DOHH2 (cell line): Measurements from ENCODE around the gene USP20.

Experiments used
- H3F3A ChIP-seq: fragments of 200-600 bp; sonication (generic), shearing (Covaris generic); 2 replicates; pipeline ENCODE4 v1.6.0; 2016; ENCODE audit warnings: antibody characterized with exemption, mild to moderate bottlenecking; ENCODE audit not compliant: control insufficient read depth, insufficient read depth
- H3K27ac ChIP-seq: fragments of 200-600 bp; sonication (generic); 2 replicates; pipeline ENCODE4 v1.5.1; 2014; ENCODE audit warnings: low read depth, mild to moderate bottlenecking, low read length, moderate library complexity
- H3K27me3 ChIP-seq: fragments of 200-600 bp; sonication (generic); 2 replicates; pipeline ENCODE4 v1.6.1; 2014; ENCODE audit warnings: mild to moderate bottlenecking, low read length, mixed read lengths; ENCODE audit not compliant: control insufficient read depth
- H3K36me3 ChIP-seq: fragments of 200-600 bp; sonication (generic); 2 replicates; pipeline ENCODE4 v1.6.1; 2014; ENCODE audit warnings: mild to moderate bottlenecking, low read length, moderate library complexity, mixed read lengths; ENCODE audit not compliant: control insufficient read depth
- H3K4me1 ChIP-seq: fragments of 200-600 bp; sonication (generic); 2 replicates; pipeline ENCODE4 v1.6.1; 2014; ENCODE audit warnings: mild to moderate bottlenecking, low read length, mixed read lengths; ENCODE audit not compliant: control insufficient read depth
- H3K4me2 ChIP-seq: fragments of 200-600 bp; sonication (generic); 2 replicates; pipeline ENCODE4 v1.6.0; 2014; ENCODE audit warnings: mild to moderate bottlenecking, low read length, moderate library complexity
- H3K4me3 ChIP-seq: fragments of 200-600 bp; sonication (generic); 2 replicates; pipeline ENCODE4 v1.5.1; 2014; ENCODE audit warnings: mild to moderate bottlenecking, low read length, mixed read lengths
- H3K79me2 ChIP-seq: fragments of 200-600 bp; sonication (generic); 2 replicates; pipeline ENCODE4 v1.6.1; 2014; ENCODE audit warnings: mild to moderate bottlenecking, low read length, mixed read lengths; ENCODE audit not compliant: control insufficient read depth
- H3K9me2 ChIP-seq: fragments of 200-600 bp; sonication (generic); replicated peaks from 2 replicates; pipeline ENCODE4 v1.6.1; 2014; ENCODE audit warnings: mild to moderate bottlenecking, low read length, mixed read lengths; ENCODE audit not compliant: control insufficient read depth
- H3K9me3 ChIP-seq: fragments of 200-600 bp; sonication (generic); 2 replicates; pipeline ENCODE4 v1.6.1; 2014; ENCODE audit warnings: antibody characterized with exemption, low read length, mixed read lengths; ENCODE audit not compliant: control insufficient read depth, insufficient read depth
- H4K20me1 ChIP-seq: fragments of 200-600 bp; sonication (generic); 2 replicates; pipeline ENCODE4 v1.6.0; 2014; ENCODE audit warnings: low read depth, mild to moderate bottlenecking, antibody characterized with exemption, low read length, moderate library complexity; ENCODE audit not compliant: control insufficient read depth, insufficient read depth
- EZH2phosphoT487 ChIP-seq: fragments of 200-600 bp; sonication (generic); IDR thresholded peaks from 2 replicates; pipeline ENCODE4 v1.6.1; 2017; ENCODE audit warnings: borderline replicate concordance, mild to moderate bottlenecking, antibody characterized with exemption, low read length, moderate library complexity, mixed read lengths
- TF ChIP-seq, protein P1 (sequence below): fragments of 200-600 bp; sonication (generic); IDR thresholded peaks from one replicate; pipeline ENCODE4 v1.5.1; 2014; ENCODE audit warnings: antibody characterized with exemption, mild to moderate bottlenecking, low read depth, low read length; ENCODE audit not compliant: poor library complexity, severe bottlenecking

The USP20 gene

DNA sequence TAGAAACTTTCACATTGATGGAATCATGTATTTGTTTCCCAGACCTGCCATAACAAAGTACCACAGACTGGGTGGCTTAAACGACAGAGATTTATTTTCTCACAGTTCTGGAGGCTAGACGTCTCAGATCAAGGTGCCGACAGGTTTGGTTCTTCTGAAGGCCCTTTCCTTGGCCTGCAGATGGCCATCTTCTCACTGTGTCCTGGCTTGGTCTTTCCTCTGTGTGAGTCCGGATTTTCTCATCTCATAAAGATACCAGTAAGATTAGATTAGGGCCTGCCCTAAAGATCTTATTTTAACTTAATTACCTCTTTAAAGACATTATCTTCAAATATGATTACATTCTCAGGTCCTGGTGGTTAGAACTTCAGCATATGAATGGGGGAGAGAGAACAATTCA is 5.8 kb downstream of the USP20 start:
- peaks cover 16% of the 10 kb centered on the region for H3K79me2 ChIP-seq
- no peaks in the 10 kb centered on the region for H4K20me1 ChIP-seq
- no peak overlapping the region for H3K27ac ChIP-seq
- peaks cover 26% of the 10 kb centered on the region for H3K4me1 ChIP-seq
- no peak overlapping the region for H3K4me3 ChIP-seq
- H3K9me2 ChIP-seq: no peaks in the 10 kb centered on the region
- H3K27me3 ChIP-seq: no peaks in the 10 kb centered on the region
- TF ChIP-seq EZH2phosphoT487: no peak
- TF ChIP-seq, protein P1, sequence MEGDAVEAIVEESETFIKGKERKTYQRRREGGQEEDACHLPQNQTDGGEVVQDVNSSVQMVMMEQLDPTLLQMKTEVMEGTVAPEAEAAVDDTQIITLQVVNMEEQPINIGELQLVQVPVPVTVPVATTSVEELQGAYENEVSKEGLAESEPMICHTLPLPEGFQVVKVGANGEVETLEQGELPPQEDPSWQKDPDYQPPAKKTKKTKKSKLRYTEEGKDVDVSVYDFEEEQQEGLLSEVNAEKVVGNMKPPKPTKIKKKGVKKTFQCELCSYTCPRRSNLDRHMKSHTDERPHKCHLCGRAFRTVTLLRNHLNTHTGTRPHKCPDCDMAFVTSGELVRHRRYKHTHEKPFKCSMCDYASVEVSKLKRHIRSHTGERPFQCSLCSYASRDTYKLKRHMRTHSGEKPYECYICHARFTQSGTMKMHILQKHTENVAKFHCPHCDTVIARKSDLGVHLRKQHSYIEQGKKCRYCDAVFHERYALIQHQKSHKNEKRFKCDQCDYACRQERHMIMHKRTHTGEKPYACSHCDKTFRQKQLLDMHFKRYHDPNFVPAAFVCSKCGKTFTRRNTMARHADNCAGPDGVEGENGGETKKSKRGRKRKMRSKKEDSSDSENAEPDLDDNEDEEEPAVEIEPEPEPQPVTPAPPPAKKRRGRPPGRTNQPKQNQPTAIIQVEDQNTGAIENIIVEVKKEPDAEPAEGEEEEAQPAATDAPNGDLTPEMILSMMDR: no peak
- no peak overlapping the region for H3K4me2 ChIP-seq
- H3K9me3 ChIP-seq: no peaks in the 10 kb centered on the region
- H3F3A ChIP-seq: peaks cover 3% of the 10 kb centered on the region; the same call in 1 of the 2 replicates
- H3K36me3 ChIP-seq: no peaks in the 10 kb centered on the region

DNA sequence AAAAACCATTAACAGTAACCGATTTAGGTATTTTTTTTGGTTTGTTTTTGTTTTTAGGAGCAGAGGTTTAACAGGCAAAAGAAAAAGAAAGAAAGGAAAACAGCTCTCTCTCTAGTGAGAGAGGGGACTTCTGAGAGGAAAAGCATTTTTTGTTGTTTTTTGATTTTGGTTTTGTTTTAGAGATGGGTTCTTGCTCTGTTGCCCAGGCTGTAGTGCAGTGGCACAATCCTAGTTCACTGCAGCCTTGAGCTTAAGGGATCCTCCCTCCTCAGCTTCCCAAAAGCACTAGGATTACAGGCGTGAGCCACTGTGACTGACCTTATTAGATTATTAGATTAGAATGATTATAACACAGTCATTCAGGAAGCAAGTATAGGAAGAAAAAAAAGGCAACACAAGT is 10.1 kb downstream of the USP20 start:
- Histone ChIP-seq H3K27me3 (no peaks in the 10 kb centered on the region), H3K4me2 (no peak overlapping the region), H3K27ac (no peak overlapping the region), H3K4me3 (no peak overlapping the region), H3K9me3 (no peaks in the 10 kb centered on the region), H3K4me1 (no peaks in the 10 kb centered on the region), H3K36me3 (no peaks in the 10 kb centered on the region), H3K79me2 (no peaks in the 10 kb centered on the region), H4K20me1 (no peaks in the 10 kb centered on the region), H3K9me2 (no peaks in the 10 kb centered on the region), H3F3A (no peaks in the 10 kb centered on the region)
- TF ChIP-seq, protein P1: no peak
- TF ChIP-seq EZH2phosphoT487: no peak

DNA sequence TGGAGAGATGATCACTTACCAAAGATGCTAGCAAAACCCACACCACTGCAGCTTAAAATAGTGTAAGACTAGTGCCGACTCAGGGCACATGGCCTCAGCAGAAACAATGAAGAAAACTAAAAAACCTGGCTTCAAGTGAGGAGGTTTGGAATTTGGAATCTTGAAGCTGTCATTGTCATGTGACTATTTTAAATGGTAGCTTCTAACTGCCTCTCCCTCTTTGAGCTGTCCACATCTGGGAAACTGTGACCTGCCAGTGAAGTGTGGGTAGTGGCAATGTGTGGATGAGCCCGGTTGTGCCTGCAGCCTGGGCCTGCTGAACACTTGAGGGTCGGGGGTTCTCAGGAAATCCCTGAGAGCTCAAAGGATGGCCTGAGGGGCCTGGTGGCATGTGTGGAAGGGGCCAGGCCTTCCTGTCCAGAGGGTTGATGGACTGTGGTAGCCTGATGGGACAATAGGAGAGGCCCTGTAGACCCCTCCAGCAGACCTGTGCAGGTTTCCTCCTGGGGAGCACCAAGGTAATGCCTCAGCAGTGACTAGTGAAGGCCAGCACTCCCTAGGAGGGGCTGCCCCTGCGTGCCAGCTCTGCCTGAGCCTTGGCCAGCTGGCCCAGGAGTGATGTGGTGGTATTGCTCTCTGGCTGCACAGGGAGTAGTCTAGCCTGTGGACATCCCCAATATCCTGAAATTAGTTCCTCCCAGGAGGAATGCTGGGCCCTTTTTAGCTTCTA is 13.6 kb downstream of the USP20 start:
- Histone ChIP-seq H3K27me3 (no peaks in the 10 kb centered on the region), H3K4me1 (no peaks in the 10 kb centered on the region), H3K4me2 (no peak overlapping the region), H3F3A (no peaks in the 10 kb centered on the region), H3K4me3 (no peak overlapping the region), H3K79me2 (no peaks in the 10 kb centered on the region), H3K36me3 (peaks cover 11% of the 10 kb centered on the region), H4K20me1 (no peaks in the 10 kb centered on the region), H3K9me2 (no peaks in the 10 kb centered on the region), H3K9me3 (no peaks in the 10 kb centered on the region), H3K27ac (no peak overlapping the region)
- TF ChIP-seq, protein P1: no peak
- no peak for TF ChIP-seq EZH2phosphoT487
